ENCODE results near the gene RAB1B.

GRCh38 chr11:66272596-66272995 is 4.2 kb downstream of the RAB1B start:
- TF ChIP-seq CTCF (IDR thresholded peaks at IDR 0.05; ENCODE audit: low read depth, low read length, missing input control), result no peak
- TF ChIP-seq TAF1 (conservative IDR thresholded peaks at IDR 0.05), result no peak
- no peak for TF ChIP-seq YY1 (IDR thresholded peaks at IDR 0.05)
